AG09319 (cell line): Measurements from ENCODE around the gene MAST4.

Experiments
- DNase-seq: peaks from one replicate; pipeline ENCODE4 v3.0.0-alpha.2; 2010; ENCODE audit warnings: low read depth; ENCODE audit errors: extremely low read depth
- TF ChIP-seq, protein P1 (sequence below): IDR thresholded peaks from 2 replicates; pipeline ENCODE4 v1.5.1; 2011; ENCODE audit warnings: low read depth, mild to moderate bottlenecking, inconsistent platforms, low read length, moderate library complexity

The MAST4 gene

DNA sequence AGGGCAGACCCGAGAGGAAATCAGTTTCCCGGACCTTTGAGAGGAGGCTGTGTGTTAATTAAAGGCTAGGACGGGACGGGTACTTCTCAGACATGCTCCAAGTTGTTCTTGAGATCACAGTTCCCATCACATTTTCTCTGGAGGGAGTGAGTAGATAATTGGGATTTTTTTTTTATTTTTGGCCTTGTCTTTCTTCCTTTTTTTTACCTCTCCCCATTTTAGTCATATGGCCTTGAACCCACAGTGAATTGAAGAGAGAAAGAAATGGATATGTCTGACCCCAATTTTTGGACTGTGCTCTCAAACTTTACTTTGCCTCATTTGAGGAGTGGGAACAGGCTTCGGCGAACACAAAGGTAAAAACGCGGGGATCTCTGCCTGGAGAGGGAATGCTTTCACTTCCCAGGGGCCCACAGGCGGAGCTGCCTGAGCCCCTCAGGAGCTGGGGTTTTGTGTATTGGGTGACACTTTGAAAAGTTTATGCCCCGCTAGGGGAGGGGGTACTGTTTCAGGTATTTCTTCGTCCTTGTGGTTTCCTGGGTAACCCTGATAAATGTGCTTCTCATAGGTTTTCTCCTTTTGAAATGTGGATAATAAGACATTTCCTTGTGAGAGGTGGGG lies 408.6 kb downstream of the MAST4 start:
- TF ChIP-seq, protein P1, sequence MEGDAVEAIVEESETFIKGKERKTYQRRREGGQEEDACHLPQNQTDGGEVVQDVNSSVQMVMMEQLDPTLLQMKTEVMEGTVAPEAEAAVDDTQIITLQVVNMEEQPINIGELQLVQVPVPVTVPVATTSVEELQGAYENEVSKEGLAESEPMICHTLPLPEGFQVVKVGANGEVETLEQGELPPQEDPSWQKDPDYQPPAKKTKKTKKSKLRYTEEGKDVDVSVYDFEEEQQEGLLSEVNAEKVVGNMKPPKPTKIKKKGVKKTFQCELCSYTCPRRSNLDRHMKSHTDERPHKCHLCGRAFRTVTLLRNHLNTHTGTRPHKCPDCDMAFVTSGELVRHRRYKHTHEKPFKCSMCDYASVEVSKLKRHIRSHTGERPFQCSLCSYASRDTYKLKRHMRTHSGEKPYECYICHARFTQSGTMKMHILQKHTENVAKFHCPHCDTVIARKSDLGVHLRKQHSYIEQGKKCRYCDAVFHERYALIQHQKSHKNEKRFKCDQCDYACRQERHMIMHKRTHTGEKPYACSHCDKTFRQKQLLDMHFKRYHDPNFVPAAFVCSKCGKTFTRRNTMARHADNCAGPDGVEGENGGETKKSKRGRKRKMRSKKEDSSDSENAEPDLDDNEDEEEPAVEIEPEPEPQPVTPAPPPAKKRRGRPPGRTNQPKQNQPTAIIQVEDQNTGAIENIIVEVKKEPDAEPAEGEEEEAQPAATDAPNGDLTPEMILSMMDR, result no peak
- no peak for DNase-seq

DNA sequence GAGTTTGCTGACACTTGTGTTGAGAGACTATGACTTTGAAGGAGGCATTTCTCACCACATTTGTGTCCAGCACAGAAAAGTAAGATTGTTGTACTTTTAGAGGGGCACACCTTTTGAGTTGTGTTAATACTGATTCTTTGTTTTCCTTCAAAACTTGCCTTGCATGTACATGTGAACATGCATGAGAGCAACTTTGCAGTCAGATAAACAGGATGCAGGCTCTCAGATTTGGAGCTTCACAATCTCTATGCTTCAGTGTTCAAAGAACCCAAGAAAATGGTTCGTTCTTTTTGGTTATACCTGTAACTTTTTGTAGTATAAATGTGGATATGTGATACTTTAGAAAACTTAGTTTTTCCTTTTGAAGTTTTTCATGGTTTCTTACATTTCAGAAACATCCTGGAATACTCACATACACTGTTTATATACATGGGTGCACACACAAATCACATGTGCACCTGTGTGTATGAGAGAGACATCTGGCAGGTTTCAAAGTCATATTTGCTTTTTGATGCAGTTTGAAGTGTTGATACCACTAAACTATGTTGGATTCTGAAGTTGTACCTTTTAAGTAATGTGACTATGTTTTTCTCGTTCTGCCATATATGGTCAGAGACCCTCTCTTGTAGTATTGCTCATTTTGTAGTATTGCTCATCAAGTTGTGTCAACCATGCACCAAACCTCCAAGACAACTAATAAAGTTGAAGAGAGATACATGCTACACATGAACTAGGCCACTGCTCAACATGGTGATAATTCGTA lies 409.7 kb downstream of the MAST4 start:
- TF ChIP-seq, protein P1, result no peak
- DNase-seq, result no peak

DNA sequence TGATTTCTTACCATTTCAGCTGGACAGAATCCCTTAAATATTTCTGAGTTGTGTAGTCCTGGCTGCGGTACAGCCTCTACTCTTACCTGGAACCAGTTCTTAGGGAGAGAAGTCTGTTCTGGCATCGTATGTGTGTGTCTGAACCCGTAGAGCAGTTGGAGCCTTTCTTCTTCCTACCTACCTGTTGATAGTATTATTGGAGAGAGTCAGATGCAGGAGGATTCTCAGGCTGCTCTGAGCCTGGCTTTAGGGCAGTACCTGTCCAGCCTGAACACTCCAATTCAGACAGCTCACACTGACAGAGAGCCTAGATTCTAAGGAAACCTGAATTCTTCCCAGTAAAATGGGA lies 410.3 kb downstream of the MAST4 start:
- no peak for DNase-seq

DNA sequence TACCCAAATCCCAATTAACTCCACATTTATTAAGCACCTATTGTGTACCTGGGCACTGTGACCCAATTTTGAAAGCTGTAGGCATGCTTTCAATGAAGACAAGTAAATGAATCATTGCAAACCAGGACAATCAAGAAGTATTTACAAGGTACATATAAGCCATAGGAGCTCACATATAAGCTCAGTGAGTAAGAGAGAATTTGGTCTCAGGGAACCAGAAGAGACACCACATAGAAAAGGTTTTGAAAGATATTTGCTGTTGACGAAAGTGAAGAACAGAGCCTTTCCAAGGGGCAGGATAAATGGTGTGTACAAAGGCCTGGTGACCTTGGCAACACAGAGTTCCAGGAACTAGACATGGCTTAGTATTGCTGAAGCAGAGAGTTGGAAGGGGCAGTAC lies 412.8 kb downstream of the MAST4 start:
- TF ChIP-seq, protein P1, result no peak
- no peak for DNase-seq

More for the DNA sequence above, 410.3 kb downstream of the MAST4 start:
- TF ChIP-seq, protein P1, result no peak

DNA sequence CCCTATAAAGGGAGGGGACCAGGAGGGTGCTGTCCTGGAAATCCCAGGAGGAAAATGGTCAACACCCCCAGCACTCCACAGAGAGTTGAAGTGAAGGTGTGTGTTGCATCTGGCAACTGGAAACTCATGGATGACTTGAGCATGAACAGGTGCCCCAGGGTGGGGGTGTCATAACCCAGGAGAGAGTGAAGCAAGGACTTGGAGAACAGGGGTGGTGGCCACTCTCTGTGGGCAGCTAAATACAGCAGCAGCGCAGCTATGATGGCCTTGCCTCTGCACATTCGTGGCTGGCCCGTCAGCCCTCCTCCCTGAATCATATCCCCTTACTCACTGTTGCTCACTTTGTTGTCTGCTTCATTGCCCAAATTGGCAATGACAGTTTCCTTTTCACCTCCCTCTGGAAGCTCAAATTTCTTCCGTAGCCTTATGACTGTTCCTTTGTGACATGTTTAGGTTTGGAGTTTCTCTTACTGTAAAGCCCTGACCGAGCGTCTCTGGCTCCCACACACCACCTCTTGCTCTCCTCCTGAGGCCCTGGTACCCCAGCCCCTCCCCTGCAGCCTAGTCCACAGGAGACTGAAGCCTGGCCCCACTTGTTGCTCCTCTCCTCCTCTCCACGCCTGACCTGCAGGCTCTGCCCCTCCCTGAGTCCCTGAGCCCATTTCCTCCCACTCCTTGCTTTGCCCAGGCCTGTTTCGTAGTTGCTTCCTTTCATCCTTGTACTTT lies 414.7 kb downstream of the MAST4 start:
- DNase-seq, result no peak
- TF ChIP-seq, protein P1, result no peak

DNA sequence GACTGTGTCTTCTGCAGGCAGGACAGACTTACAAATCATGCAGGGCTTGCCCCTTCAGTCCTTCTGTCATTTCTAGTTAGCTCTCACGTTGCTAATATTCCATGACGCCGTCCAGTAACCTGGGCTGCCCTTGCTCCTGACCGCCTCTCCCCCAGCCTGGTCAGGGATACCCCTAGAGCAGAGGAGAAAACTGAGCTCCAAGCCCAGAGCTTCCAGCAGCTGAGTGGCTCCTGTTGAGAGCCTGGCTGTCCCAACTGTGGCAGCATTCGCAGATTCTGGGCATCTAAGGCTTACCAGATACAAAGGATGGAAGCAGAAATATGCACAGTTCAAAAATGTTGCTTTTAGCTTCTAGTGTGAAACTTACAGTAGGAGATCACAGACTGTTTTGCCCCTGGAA lies 415.2 kb downstream of the MAST4 start:
- no peak for DNase-seq
- TF ChIP-seq, protein P1, result no peak

DNA sequence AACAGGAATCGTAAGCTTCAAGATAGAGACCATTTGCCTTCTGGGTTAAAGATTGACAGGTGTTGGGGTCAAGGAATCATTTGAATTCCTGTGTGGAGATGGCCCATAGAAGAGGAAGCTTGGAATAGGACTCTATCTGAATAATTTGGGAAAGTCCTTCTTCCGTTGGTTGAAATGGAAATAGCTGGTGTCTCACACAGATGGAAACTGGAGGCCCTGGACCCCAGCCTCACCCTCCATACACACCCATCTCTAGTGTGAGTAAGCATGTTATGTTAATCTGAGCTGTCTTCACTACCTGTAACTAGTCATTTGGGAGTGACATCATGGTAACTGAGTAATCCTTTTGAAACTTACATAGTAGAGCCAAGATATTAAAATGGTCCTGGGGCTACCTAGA lies 416.0 kb downstream of the MAST4 start:
- TF ChIP-seq, protein P1, result no peak

More for the DNA sequence above, 416.0 kb downstream of the MAST4 start:
- DNase-seq, result no peak
